Breast epithelium (tissue), 4 donors: ENCODE results near the gene POLR2M. TPM values are rescaled to one million over a fixed set of nuclear protein-coding genes. Genes with fewer than 3 reads are reported as not detected.

ENCODE experiments used
- DNase-seq, 2 donors: peaks; one replicate each; pipeline ENCODE4 v3.0.0-alpha.2; 2019; ENCODE audit warnings: low spot score in 2 of 2
- H3K27ac ChIP-seq, 2 donors: fragments of 200-600 bp; sonication (generic) in 1 of 2; one replicate each; pipeline ENCODE4 v1.5.1; 2016 to 2019; ENCODE audit warnings: mild to moderate bottlenecking in 1 of 2
- H3K27me3 ChIP-seq, 2 donors: fragments of 200-600 bp; sonication (generic) in 1 of 2; one replicate each; pipeline versions ENCODE4 v1.5.1 to v1.6.0; 2017 to 2019; ENCODE audit warnings: control low read depth in 1 of 2, mild to moderate bottlenecking in 1 of 2
- H3K36me3 ChIP-seq: fragments of 200-600 bp; one replicate; pipeline ENCODE4 v1.5.1; 2019
- H3K4me1 ChIP-seq, 2 donors: fragments of 200-600 bp; sonication (generic); one replicate each; pipeline ENCODE4 v1.5.1; 2016 to 2019; ENCODE audit warnings: control low read depth in 1 of 2
- H3K4me3 ChIP-seq, 3 donors: fragments of 200-600 bp; sonication (generic); 1 replicate in 2 of 3; 2 replicates in 1 of 3; pipeline ENCODE4 v1.5.1; 2016 to 2019; ENCODE audit warnings: mild to moderate bottlenecking in 3 of 3, moderate library complexity in 2 of 3
- H3K9me3 ChIP-seq, 2 donors: fragments of 200-600 bp; sonication (generic) in 1 of 2; one replicate each; pipeline ENCODE4 v1.5.1; 2016 to 2019; ENCODE audit warnings: control low read depth in 1 of 2
- POLR2A ChIP-seq: fragments of 450-650 bp; IDR thresholded peaks from one replicate; pipeline ENCODE4 v1.6.1; 2016; ENCODE audit warnings: antibody characterized with exemption, mild to moderate bottlenecking, moderate library complexity
- POLR2AphosphoS5 ChIP-seq, 3 donors: sonication (generic); formaldehyde crosslinking; IDR thresholded peaks; one replicate each; pipeline ENCODE4 v1.6.1; 2017; ENCODE audit warnings: antibody characterized with exemption in 3 of 3
- intact Hi-C: fragments of 100-400 bp; cut with DNase I; formaldehyde crosslinking; loops from one replicate; pipeline ENCODE4 v1.15.1; 2023; ENCODE audit warnings: low total_unique reads
- total RNA-seq, 3 donors: library from RNA; depleted of rRNA; stranded (reverse); fragments of >200 nt; gene quantifications; one replicate each; pipeline ENCODE4 v1.1.0, GENCODE V29; 2016
- TF ChIP-seq, protein P1 (sequence below), 3 donors: fragments of 450-650 bp; IDR thresholded peaks; one replicate each; pipeline ENCODE4 v1.5.1; 2016 to 2017; ENCODE audit warnings: antibody characterized with exemption in 3 of 3, mild to moderate bottlenecking in 3 of 3, moderate library complexity in 3 of 3

POLR2M gene
- total RNA-seq, 3 donors from 2014 or later: 63.5 to 194 (median 126) TPM

DNA sequence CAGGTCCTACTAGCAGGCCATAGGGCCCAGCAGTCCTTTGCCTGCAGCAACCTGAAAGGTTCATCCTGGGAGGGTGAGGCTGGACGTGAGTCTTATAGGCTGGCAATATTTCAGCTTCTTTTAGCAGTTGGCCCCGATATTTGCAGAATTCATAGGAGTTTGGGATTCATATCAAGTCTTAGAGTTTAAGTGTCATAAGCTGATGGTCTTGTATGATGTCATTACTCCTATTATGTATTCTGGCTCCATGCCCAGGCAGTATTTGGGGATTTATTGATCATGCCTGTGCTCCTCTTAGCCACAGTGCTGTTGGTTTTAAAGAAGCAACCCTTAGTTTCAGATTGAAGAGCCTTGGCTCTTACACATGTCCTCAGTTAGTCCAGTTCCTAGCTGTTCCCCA, 41.3 kb upstream of the POLR2M start:
- Histone ChIP-seq H3K4me3 (no peak overlapping the region), H3K27me3 (no peaks in the 10 kb centered on the region), H3K9me3 (no peaks in the 10 kb centered on the region), H3K4me1 (no peaks in the 10 kb centered on the region), H3K36me3 (no peaks in the 10 kb centered on the region), H3K27ac (no peak overlapping the region)
- no peak for DNase-seq
- intact Hi-C loops: no loop called here
- TF ChIP-seq, protein P1, sequence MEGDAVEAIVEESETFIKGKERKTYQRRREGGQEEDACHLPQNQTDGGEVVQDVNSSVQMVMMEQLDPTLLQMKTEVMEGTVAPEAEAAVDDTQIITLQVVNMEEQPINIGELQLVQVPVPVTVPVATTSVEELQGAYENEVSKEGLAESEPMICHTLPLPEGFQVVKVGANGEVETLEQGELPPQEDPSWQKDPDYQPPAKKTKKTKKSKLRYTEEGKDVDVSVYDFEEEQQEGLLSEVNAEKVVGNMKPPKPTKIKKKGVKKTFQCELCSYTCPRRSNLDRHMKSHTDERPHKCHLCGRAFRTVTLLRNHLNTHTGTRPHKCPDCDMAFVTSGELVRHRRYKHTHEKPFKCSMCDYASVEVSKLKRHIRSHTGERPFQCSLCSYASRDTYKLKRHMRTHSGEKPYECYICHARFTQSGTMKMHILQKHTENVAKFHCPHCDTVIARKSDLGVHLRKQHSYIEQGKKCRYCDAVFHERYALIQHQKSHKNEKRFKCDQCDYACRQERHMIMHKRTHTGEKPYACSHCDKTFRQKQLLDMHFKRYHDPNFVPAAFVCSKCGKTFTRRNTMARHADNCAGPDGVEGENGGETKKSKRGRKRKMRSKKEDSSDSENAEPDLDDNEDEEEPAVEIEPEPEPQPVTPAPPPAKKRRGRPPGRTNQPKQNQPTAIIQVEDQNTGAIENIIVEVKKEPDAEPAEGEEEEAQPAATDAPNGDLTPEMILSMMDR (IDR thresholded peaks at IDR 0.05): no peak
- no peak for TF ChIP-seq POLR2AphosphoS5 (IDR thresholded peaks at IDR 0.05)
- TF ChIP-seq POLR2A: no peak

DNA sequence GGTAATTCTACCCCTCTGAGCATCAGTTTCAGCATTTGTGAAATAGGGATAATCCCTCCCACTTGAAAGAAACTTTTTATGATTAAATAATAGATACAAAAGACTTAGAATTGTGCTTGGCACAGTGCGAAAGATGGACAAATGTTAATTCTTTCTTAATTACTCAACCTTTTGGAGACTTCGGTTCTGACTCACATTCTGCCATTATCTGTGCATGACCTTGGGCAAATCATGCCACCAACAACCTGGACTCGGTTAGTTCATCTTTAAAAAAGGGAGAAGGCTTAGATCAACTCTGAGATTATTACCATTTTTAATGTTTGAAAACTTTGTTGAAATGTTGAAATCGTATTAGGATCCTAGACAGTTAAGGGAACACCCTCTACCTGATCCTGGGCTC, 40.6 kb upstream of the POLR2M start:
- TF ChIP-seq, protein P1 (IDR thresholded peaks at IDR 0.05): no peak
- TF ChIP-seq POLR2AphosphoS5 (IDR thresholded peaks at IDR 0.05): no peak
- no peak for TF ChIP-seq POLR2A
- Histone ChIP-seq H3K4me1 (no peaks in the 10 kb centered on the region), H3K9me3 (no peaks in the 10 kb centered on the region), H3K4me3 (no peak overlapping the region), H3K36me3 (no peaks in the 10 kb centered on the region), H3K27me3 (no peaks in the 10 kb centered on the region), H3K27ac (no peak overlapping the region)
- intact Hi-C loops: no loop called here
- DNase-seq: no peak

DNA sequence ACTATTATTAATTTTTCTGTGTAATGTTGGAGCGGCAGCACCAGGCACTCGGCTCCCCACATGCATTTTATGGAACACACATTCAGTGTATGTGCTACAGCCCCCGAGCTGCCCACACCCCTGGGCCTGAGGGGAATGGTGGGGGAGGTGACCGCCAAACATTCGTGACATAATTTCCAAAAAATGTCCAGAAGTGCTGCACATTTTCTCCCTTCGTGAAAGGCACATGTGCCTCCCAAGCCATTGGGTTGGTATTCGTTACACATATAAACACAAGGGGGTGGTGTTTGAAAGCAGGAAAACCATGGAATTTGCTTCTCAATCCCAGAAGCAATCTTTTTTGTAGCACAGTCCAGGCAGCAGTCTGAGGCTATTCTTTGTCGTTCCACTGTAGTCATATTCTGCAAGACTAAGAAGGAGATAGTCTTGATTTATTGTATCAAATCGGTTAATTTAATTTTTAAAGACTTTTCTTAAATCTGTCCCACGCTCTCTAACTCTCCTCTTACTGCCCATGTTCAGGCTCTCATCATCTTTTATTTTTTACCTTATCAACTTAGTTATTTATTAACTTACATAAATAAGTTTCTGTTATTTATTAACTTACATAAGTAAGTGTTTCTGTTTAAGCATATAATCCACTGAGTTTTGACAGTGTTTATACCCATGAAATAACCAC, 39.2 kb upstream of the POLR2M start:
- Histone ChIP-seq H3K4me1 (no peaks in the 10 kb centered on the region), H3K9me3 (no peaks in the 10 kb centered on the region), H3K4me3 (peak overlapping the region in 1 of 3 donors; percentile 26), H3K27ac (no peak overlapping the region), H3K27me3 (no peaks in the 10 kb centered on the region), H3K36me3 (no peaks in the 10 kb centered on the region)
- TF ChIP-seq POLR2AphosphoS5 (IDR thresholded peaks at IDR 0.05) (no peak), POLR2A (no peak)
- TF ChIP-seq, protein P1 (IDR thresholded peaks at IDR 0.05): peak in 2 of 3 donors; percentile 12 to 24
- intact Hi-C loops: no loop called here
- no peak for DNase-seq

GRCh38 chr15:57668016-57668415, 38.5 kb upstream of the POLR2M start:
- no peaks in the 10 kb centered on the region for H3K36me3 ChIP-seq
- H3K9me3 ChIP-seq: no peaks in the 10 kb centered on the region
- TF ChIP-seq POLR2AphosphoS5 (IDR thresholded peaks at IDR 0.05) (no peak), POLR2A (no peak)
- TF ChIP-seq, protein P1 (IDR thresholded peaks at IDR 0.05): no peak
- DNase-seq: no peak
- intact Hi-C loops: no loop called here
- H3K27me3 ChIP-seq: no peaks in the 10 kb centered on the region
- H3K4me3 ChIP-seq: no peak overlapping the region
- no peaks in the 10 kb centered on the region for H3K4me1 ChIP-seq
- no peak overlapping the region for H3K27ac ChIP-seq

- H3K36me3 ChIP-seq: no peaks in the 10 kb centered on the region
- H3K4me3 ChIP-seq: no peak overlapping the region
- TF ChIP-seq POLR2AphosphoS5 (IDR thresholded peaks at IDR 0.05) (no peak), POLR2A (no peak)
- TF ChIP-seq, protein P1 (IDR thresholded peaks at IDR 0.05): no peak
- no peaks in the 10 kb centered on the region for H3K27me3 ChIP-seq
- no peak overlapping the region for H3K27ac ChIP-seq
- H3K9me3 ChIP-seq: no peaks in the 10 kb centered on the region
- H3K4me1 ChIP-seq: no peaks in the 10 kb centered on the region
- intact Hi-C loops: no loop called here
- no peak for DNase-seq
Observed at GRCh38 chr15:57671636-57672035, 34.9 kb upstream of the POLR2M start.
